ENCODE results near the gene SUGP1. TPM values are rescaled to one million over a fixed set of nuclear protein-coding genes. Genes with fewer than 3 reads are reported as not detected.
A peak's percentile ranks its signal among the peaks of the same experiment; 100 is the strongest.

SUGP1 gene
- total RNA-seq, 1 experiment from 2014 or later: 40.8 TPM

DNA sequence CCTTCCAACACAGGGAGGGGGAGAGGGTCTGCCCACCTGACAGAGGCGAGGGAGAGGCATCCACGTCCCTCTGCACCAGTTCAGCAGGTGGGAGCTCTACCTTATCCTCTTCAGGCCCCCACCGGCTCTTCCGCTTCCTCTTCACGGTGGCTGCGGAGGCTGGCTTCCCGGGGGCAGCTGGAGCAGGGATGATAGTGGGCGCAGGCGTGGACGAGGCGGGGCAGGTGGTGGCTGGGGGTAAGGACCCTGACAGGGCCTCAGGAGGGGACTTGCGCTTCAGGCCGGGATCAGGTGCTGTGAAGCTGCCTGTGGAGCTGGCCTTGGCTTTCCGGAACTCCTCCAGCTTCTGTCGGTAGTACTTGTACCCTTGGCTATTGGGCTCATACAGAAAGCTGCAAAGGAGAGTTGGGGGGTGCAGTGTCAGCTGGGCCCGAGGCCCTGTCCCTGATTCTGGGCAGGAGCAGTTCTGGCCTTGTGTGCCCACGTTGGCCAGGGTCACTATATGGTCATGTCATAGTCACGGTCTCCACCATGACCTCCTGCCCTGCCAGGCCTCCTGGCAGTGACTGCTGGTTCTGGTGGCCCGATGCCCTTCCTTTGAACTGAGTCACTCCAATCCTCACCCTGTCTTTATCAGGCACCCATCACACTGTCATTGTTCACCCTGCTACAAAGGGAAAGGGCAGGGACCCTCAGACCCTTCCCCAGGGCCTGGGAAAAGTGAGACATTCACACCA, 23.2 kb downstream of the SUGP1 start:
- no peaks in the 10 kb centered on the region for H3K4me1 ChIP-seq
- H3K9me3 ChIP-seq (replicated peaks): no peaks in the 10 kb centered on the region
- DNase-seq: no peak
- no peak overlapping the region for H3K4me3 ChIP-seq
- H3K27ac ChIP-seq: no peak overlapping the region
- peaks cover 34% of the 10 kb centered on the region for H3K36me3 ChIP-seq
- H3K27me3 ChIP-seq: no peaks in the 10 kb centered on the region

DNA sequence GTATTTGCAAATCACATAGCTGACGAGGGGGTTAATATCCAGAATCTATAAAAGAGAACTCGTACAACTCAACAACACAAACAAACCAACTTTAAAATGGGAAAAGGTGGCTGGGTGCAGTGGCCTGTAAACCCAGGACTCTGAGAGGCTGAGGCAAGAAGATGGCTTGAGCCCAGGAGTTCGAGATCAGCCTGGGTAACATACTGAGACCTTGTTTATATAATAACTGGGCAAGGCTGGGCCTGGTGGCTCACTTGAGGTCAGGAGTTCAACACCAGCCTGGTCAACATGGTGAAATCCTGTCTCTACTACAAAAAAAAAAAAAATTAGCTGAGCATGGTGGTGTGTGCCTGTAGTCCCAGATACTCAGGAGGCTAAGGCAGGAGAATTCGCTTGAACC, 25.4 kb downstream of the SUGP1 start:
- no peak overlapping the region for H3K4me3 ChIP-seq
- no peaks in the 10 kb centered on the region for H3K27me3 ChIP-seq
- DNase-seq: no peak

DNA sequence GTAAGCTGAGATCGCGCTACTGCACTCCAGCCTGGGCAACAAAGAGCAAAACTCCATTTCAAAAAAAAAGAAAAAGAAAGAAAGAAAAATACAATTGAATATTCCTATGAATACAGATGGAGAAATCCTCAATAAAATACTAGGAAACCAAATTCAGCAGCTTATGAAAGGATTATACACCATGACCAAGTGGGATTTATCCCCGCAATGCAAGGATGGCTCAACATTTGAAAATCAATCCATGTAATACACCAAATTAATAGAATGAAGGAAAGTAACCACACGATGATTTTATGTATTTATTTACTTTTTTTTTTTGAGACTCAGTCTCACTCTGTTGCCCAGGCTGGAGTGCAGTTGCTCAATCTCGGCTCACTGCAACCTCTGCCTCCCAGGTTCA, 27.7 kb downstream of the SUGP1 start:
- no peak overlapping the region for H3K4me3 ChIP-seq
- H3K4me1 ChIP-seq: no peaks in the 10 kb centered on the region
- no peaks in the 10 kb centered on the region for H3K27me3 ChIP-seq
- no peaks in the 10 kb centered on the region for H3K9me3 ChIP-seq (replicated peaks)
- no peak for DNase-seq
- no peak overlapping the region for H3K27ac ChIP-seq
- peaks cover 54% of the 10 kb centered on the region for H3K36me3 ChIP-seq

More for the DNA sequence above, 25.4 kb downstream of the SUGP1 start:
- no peak overlapping the region for H3K27ac ChIP-seq
- peaks cover 39% of the 10 kb centered on the region for H3K36me3 ChIP-seq
- no peaks in the 10 kb centered on the region for H3K9me3 ChIP-seq (replicated peaks)
- no peaks in the 10 kb centered on the region for H3K4me1 ChIP-seq

DNA sequence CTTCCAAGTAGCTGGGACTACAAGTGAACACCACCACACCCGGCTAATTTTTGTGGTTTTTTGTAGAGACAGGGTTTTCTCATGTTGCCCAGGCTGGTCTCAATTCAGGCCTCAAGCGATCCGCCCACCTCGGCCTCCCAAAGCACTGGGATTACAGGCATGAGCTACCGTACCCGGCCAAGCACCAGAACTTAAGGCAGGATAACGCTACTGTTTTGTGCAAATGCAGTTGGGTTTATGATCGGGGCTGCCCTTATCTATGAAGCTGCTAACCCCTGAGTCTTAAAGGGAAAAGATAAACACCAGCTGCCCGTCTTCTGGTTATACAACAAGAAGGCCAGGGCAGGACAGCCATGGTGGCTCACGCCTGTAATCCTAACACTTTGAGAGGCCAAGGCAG, 34.6 kb downstream of the SUGP1 start:
- H3K36me3 ChIP-seq: peaks cover 42% of the 10 kb centered on the region
- H3K4me1 ChIP-seq: no peaks in the 10 kb centered on the region
- no peaks in the 10 kb centered on the region for H3K27me3 ChIP-seq
- H3K4me3 ChIP-seq: no peak overlapping the region
- H3K9me3 ChIP-seq (replicated peaks): no peaks in the 10 kb centered on the region
- no peak overlapping the region for H3K27ac ChIP-seq
- no peak for DNase-seq

DNA sequence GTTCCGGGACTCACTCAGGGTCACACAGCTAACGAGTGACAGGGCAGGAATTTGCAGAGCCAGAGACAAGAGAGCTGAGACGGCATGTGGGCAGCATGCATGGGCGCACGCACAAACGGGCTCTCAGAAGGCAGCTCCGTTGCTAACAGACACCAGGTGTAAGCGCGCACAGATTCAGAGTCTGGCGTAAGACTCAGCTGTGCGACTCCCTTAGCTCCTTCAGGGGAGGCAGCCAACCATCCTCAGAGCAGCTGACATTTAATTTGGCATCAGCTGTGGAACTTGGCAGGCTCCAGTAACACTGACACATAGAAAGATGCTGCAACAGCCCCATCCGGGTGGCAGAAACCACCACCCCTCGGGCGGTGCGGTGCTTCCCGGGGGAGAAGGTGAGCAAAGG, 39.7 kb downstream of the SUGP1 start:
- no peak overlapping the region for H3K4me3 ChIP-seq
- H3K36me3 ChIP-seq: peaks cover 25% of the 10 kb centered on the region
- no peaks in the 10 kb centered on the region for H3K27me3 ChIP-seq
- H3K4me1 ChIP-seq: no peaks in the 10 kb centered on the region
- no peaks in the 10 kb centered on the region for H3K9me3 ChIP-seq (replicated peaks)
- H3K27ac ChIP-seq: no peak overlapping the region
- no peak for DNase-seq

DNA sequence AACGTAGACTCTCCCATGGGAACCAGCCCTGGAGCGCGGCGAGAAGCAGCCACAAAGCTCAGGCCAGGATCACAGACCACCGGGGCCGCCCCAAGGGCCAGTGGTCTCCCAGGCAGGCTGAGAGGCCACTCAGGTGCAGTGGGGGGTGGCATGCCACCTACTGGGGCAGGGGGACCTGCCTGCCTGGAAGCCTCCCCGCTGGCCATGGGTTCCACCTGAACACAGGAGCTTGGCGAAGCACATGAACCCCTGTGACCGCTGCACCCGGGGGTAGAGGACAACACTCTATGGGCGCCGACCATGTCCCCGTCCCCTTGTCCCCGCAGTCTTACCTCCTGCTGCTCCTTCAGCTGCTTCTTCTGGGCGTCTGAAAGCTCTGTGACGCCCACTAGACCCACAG, 40.5 kb downstream of the SUGP1 start:
- no peaks in the 10 kb centered on the region for H3K27me3 ChIP-seq
- no peaks in the 10 kb centered on the region for H3K4me1 ChIP-seq
- DNase-seq: no peak
- H3K27ac ChIP-seq: no peak overlapping the region
- peaks cover 25% of the 10 kb centered on the region for H3K36me3 ChIP-seq
- H3K9me3 ChIP-seq (replicated peaks): no peaks in the 10 kb centered on the region
- H3K4me3 ChIP-seq: no peak overlapping the region

DNA sequence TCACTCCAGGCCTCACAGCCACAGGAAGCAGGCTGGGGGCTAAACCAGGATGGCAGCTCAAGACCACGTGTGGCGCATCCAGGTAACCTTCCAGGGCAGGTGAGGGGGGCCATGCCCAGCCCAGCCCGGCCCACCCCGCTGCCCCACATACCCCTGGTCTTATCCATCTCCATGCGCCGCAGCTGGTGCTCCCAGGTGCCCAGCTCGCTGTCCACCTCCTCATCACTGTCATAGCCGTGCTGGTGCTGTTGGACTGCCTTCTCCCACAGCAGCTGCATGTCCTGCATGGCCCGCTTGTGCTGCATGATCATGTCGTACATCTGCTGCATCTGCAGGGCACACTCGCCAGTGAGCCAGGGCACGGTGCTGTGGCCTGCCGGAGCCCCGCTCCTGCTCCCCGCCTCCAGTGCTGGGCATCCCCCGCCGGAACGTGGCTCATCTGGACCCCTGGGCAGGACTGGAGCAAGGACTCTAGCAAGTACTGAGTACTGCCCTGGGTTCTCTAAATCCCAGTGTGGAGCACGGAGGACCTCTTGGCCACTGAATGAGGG, 41.2 kb downstream of the SUGP1 start:
- Histone ChIP-seq H3K27ac (no peak overlapping the region), H3K4me3 (no peak overlapping the region), H3K36me3 (peaks cover 25% of the 10 kb centered on the region), H3K27me3 (no peaks in the 10 kb centered on the region), H3K9me3 (replicated peaks) (no peaks in the 10 kb centered on the region), H3K4me1 (no peaks in the 10 kb centered on the region)
- no peak for DNase-seq

DNA sequence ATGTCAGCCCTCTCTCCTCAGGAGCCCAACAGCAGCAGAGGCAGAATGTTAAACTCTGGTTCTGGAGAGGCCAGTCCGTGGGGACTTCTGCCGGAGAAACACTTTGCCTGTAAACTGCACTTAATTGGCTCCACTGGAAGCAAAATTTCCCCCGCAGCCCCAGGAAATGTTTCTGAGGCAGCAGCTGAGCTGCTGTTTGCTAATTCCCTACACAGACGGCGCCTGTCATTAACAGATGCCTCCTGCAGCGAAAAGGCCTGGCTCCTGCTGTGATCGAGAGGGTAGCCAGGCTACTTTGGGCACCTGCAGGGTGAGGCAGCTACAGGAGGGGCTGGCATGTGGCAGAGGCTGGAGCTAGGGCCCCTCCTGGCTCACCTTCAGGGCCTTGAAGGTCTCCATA, 42.0 kb downstream of the SUGP1 start:
- Histone ChIP-seq H3K27me3 (no peaks in the 10 kb centered on the region), H3K4me3 (no peak overlapping the region), H3K36me3 (peaks cover 21% of the 10 kb centered on the region), H3K9me3 (replicated peaks) (no peaks in the 10 kb centered on the region), H3K27ac (no peak overlapping the region), H3K4me1 (no peaks in the 10 kb centered on the region)
- DNase-seq: no peak

DNA sequence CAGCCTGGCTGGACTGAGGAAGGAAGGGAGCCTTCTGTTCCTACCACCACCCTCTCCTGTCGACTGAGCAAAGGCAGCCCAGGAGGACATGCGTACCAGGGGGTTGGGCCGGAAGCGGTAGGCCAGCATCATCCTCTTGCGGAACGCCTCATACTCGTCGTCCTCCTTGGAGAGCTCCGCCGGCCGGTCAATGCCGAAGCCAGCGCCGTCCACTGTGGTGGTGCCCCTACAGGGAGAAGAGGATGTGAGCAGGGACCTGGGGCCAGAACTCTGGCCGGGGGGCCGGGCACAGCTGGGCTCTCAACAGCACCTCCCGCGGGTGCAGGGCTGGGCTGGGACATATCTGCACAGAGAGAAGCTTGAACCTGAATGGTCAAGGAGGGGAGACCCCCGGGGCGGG, 43.5 kb downstream of the SUGP1 start:
- no peak overlapping the region for H3K27ac ChIP-seq
- no peak overlapping the region for H3K4me3 ChIP-seq
- H3K27me3 ChIP-seq: no peaks in the 10 kb centered on the region
- no peaks in the 10 kb centered on the region for H3K9me3 ChIP-seq (replicated peaks)
- peaks cover 21% of the 10 kb centered on the region for H3K36me3 ChIP-seq
- DNase-seq: no peak
- H3K4me1 ChIP-seq: no peaks in the 10 kb centered on the region

DNA sequence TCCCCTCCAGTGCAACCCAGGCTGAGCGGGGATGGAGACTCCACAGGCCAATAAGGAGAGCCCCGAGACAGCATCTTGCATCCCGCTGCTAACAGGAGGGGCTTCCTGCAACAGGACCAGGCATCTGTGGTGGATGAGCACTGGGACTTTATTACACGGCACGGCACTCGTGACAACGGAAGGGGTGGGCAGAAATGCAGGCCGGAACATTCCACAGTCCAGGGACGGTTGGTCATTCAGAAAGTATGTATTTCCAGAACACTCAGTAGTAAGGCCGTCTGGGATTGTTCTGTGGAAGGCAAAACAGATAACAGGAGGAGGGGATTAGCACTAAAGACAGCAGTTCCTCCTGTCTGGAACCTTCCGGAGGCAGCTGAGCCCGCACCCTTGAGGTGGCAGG, 43.9 kb downstream of the SUGP1 start:
- H3K27ac ChIP-seq: no peak overlapping the region
- no peaks in the 10 kb centered on the region for H3K9me3 ChIP-seq (replicated peaks)
- H3K27me3 ChIP-seq: no peaks in the 10 kb centered on the region
- H3K36me3 ChIP-seq: peaks cover 17% of the 10 kb centered on the region
- H3K4me1 ChIP-seq: no peaks in the 10 kb centered on the region
- DNase-seq: no peak
- no peak overlapping the region for H3K4me3 ChIP-seq

DNA sequence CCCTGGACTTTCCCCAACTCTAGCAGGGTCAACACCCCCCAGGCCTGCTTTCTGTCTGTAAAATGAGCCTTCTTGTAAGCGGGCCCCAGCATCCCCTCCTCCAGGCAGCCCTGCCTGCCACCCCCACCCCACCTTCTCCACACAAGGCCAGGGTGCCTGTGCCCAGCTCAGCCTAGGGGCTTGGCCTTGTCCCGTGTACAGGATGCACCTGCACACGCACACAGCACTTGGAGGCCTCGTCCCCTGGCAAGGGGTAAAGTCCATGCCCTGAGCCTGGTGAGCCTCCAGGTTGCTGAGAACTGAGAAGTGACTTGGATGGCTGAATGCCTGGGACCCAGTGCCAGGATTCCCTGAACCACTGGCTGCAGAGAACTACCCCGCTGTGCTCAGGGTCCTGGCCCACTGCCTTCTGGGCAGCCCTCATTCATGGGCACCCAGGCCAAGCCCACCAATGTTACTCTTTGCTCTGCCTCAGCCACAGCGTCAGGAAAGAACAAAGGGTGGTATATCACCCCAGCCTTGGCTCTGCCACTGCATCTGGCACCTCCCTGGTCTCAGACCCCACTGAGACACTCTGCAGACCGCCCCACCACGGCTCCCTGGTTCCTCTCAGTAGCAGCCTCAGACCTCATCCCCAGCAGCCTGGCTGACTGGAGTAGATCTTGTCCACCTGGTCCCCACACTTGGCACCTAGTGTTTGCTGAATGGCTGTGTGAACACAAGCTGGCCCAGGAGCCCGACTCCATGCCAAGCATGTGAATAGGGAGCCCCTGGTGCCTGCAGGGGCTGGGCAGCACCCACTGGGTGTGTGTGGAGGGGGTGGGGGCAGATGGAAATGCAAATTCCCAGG, 45.4 kb downstream of the SUGP1 start:
- peaks cover 12% of the 10 kb centered on the region for H3K36me3 ChIP-seq
- no peaks in the 10 kb centered on the region for H3K9me3 ChIP-seq (replicated peaks)
- no peaks in the 10 kb centered on the region for H3K4me1 ChIP-seq
- no peak overlapping the region for H3K27ac ChIP-seq
- H3K27me3 ChIP-seq: no peaks in the 10 kb centered on the region
- DNase-seq: no peak
- no peak overlapping the region for H3K4me3 ChIP-seq

DNA sequence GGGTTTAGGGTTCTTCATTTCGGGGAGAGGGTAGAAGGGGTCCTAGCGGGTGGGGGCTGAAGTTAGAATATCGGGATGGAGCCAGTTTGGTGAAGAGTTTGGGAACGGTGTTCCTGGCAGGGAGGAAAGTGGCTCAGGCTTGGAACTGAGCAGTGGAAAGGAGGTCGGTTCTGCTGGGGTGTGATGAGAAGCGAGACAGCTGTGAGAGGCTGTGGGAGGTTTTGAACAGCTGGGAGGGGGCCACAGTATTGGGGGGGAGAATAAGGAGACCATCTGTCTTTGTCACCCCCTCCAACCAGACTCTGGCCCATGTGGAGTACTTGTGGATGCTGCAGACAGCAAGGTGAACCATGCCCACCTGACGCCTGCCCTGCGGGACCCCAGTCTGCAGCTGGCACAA, 46.2 kb downstream of the SUGP1 start:
- H3K4me1 ChIP-seq: no peaks in the 10 kb centered on the region
- H3K27ac ChIP-seq: no peak overlapping the region
- peak; percentile 18 to 49 for DNase-seq
- no peaks in the 10 kb centered on the region for H3K27me3 ChIP-seq
- no peak overlapping the region for H3K4me3 ChIP-seq
- no peaks in the 10 kb centered on the region for H3K9me3 ChIP-seq (replicated peaks)
- peaks cover 12% of the 10 kb centered on the region for H3K36me3 ChIP-seq

DNA sequence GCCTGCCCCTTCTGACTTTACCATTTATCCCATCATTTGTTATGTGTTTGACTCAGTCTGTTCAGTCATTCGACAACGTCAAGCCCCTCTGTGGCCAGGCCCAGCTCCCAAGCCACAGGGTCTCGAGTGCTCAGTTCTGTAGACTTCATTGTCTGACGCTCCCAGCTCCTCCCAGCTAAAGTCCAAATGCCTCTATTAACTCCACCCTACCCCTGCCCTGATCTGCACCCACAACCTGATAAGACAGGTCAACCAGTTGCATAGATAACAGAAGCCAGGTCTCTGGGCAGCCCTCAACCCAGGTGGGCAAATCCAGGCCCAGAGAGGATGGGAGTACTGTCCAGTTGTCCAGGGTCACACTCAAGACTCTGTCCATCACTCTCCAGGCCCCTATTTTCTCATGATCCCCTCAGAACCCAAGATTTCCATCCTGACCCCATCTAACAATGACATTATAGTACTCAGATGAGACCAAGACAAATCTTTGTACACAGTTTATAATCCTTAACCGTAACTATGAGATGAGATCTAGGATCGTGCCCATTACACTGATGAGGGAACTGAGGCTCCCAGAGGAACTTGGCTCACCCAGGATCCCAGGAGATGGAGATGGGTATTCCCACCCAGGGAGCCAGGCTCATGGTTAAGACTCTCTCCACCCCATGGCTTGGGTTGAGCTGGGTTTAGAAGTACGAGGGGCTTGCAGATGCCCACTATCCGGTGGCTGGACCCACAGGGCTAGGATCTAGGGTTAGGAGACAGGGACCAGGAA, 48.3 kb downstream of the SUGP1 start:
- Histone ChIP-seq H3K27me3 (no peaks in the 10 kb centered on the region), H3K27ac (no peak overlapping the region), H3K4me3 (no peak overlapping the region), H3K36me3 (peaks cover 12% of the 10 kb centered on the region), H3K9me3 (replicated peaks) (no peaks in the 10 kb centered on the region), H3K4me1 (no peaks in the 10 kb centered on the region)
- no peak for DNase-seq

DNA sequence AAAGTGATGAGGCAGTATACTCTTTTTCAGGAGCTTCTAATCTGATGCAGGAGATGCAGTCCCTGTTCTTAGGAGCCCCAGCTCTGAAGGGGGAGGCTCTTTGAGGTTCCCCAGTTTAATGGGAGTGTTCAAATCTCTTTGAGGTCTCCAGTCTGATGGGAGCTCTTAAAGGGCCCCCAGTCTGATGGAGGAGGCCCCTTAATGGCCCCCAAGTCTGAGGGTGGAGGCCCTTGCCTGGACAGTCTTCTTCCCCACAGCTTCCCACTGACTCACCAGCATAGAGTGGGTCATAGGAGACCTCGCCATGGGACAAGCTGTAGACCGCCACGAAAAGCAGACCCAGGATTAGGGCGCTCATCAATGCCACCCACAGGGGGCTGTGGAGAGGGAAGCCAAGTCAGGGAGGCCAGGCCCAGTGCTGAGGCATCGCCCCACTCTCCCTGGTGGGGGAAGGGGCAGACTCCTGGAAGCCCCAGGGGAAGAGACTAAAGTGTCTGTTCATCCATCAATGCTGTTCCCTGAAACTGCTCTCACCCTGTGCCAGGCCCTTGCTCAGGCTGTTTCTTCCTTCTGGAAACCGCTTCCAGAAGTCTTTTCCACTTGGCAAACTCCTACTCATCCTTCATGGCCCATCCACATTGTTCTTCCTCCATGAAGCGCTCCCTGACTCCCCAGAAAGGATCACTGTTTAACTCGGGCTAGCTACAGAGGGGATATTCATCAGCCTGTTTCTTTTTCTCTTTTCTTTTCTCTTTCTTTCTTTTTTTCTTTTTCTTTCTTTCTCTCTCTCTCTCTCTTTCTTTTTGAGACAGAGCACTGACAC, 49.3 kb downstream of the SUGP1 start:
- peaks cover 3% of the 10 kb centered on the region for H3K36me3 ChIP-seq
- no peaks in the 10 kb centered on the region for H3K4me1 ChIP-seq
- no peak overlapping the region for H3K27ac ChIP-seq
- no peaks in the 10 kb centered on the region for H3K9me3 ChIP-seq (replicated peaks)
- no peak overlapping the region for H3K4me3 ChIP-seq
- no peak for DNase-seq
- H3K27me3 ChIP-seq: no peaks in the 10 kb centered on the region
